Mesothelial cell of epicardium (in vitro differentiated cells): ENCODE results near the gene CCDC171. TPM values are rescaled to one million over a fixed set of nuclear protein-coding genes. Genes with fewer than 3 reads are reported as not detected.
A peak's percentile ranks its signal among the peaks of the same experiment; 100 is the strongest.

Experiments used
- DNase-seq, 2 experiments: peaks; one replicate each; pipeline ENCODE4 v3.0.0; 2021; ENCODE audit warnings: low spot score in 2 of 2; ENCODE audit not compliant: unreplicated experiment in 2 of 2
- H3K27ac Mint-ChIP-seq: 2 replicates; pipeline ENCODE4 v1.8.0; 2021; ENCODE audit warnings: mixed read lengths
- H3K27me3 Mint-ChIP-seq: 2 replicates; pipeline ENCODE4 v1.8.0; 2021; ENCODE audit warnings: low read depth, mixed read lengths
- H3K36me3 Mint-ChIP-seq: 2 replicates; pipeline ENCODE4 v1.8.0; 2021; ENCODE audit warnings: mixed read lengths
- H3K4me1 Mint-ChIP-seq: 2 replicates; pipeline ENCODE4 v1.8.0; 2021; ENCODE audit warnings: mixed read lengths
- H3K4me3 Mint-ChIP-seq: 2 replicates; pipeline ENCODE4 v1.8.0; 2021; ENCODE audit warnings: mild to moderate bottlenecking, moderate library complexity, mixed read lengths
- H3K9me3 Mint-ChIP-seq: 2 replicates; pipeline ENCODE4 v1.8.0; 2021; ENCODE audit warnings: mixed read lengths
- total RNA-seq: library from RNA; stranded (reverse); gene quantifications from 3 replicates; pipeline ENCODE4 v1.2.1, GENCODE V29; 2021
- TF ChIP-seq, protein P1 (sequence below): fragments of 200-600 bp; sonication (generic); IDR thresholded peaks from one replicate; pipeline ENCODE4 v1.5.0; 2021; ENCODE audit warnings: antibody characterized with exemption; ENCODE audit not compliant: unreplicated experiment

The CCDC171 gene
- total RNA-seq, result 7.3 to 9.8 TPM (median 8.3 TPM) in 3 replicates

DNA sequence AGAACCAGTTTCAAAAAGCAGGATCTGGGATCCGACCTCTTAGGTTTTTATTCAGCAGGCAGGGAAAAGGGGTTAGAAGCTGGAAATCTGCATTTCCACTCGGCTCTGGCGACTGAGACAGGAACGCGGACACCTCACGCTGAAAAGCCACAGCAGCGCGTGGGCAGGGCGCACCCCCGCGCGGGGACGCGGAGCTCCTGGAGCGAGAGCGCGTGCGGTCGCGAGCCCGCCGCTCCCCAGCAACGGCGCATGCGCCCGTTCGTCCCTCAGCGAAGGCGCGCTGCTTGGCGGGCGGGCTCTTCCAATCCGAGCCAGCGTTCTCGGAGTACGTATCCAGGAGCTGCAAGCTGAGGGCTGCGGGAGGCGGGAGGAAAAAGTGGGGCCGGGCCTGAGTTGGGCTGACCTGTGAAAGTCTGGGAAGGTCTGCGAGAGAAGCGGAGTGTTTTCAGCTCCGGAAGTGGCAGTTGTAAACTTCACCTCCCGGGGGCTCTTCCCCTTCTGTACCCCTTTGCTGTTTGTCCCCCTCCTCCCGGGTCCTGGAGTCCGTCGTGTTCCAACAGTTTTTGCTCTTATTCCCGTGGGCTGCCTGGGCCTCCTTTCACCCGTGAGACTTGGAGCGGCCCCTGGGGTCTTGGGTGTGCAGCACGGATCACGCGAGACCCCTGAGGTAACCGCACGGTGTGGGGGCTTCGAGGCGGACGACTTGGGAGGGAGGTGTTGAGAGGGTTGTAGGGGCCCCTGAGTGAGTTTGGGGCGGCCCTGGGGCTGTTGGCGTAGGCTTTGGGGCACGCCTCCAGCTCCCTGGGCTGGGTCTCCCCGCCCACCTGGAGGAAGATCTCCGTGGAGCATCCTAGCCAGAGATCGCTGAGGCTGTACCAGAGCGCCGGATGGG lies at the start of gene CCDC171:
Gene CCDC171 (plus strand): TSS at position 408 of the 892 bp plus-strand sequence. CDS start 11,046 bp downstream, outside the sequence.
- TF ChIP-seq, protein P1, sequence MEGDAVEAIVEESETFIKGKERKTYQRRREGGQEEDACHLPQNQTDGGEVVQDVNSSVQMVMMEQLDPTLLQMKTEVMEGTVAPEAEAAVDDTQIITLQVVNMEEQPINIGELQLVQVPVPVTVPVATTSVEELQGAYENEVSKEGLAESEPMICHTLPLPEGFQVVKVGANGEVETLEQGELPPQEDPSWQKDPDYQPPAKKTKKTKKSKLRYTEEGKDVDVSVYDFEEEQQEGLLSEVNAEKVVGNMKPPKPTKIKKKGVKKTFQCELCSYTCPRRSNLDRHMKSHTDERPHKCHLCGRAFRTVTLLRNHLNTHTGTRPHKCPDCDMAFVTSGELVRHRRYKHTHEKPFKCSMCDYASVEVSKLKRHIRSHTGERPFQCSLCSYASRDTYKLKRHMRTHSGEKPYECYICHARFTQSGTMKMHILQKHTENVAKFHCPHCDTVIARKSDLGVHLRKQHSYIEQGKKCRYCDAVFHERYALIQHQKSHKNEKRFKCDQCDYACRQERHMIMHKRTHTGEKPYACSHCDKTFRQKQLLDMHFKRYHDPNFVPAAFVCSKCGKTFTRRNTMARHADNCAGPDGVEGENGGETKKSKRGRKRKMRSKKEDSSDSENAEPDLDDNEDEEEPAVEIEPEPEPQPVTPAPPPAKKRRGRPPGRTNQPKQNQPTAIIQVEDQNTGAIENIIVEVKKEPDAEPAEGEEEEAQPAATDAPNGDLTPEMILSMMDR, result no peak
- Mint-ChIP-seq H3K27ac (peak within 1 kb of the TSS; percentile 96), H3K27me3 (peaks cover 6% of the 10 kb centered on the region), H3K9me3 (no peaks in the 10 kb centered on the region), H3K4me1 (peaks cover 16% of the 10 kb centered on the region), H3K4me3 (peak within 1 kb of the TSS; percentile 93), H3K36me3 (peaks cover 3% of the 10 kb centered on the region)
- DNase-seq, result peak; percentile 89 to 90

DNA sequence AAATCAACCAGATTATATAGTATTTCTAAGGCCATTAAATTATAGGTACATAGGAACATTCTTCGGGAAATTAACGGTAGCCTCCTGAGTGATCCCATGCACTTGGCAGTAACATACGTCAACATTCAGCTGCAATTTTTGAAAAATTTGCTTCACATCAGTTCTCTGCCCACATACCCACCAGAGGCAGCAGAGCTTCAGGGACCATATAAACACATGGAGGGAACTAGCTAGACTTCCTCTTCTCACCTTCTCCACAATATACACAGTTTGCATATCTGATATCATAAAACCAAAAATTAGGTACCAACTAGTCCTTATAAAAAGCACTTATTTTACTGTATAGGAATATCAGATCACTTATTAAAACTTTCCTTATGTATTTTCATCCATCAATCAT lies 46.9 kb upstream of the CCDC171 start:
- Mint-ChIP-seq H3K27me3 (no peaks in the 10 kb centered on the region), H3K4me1 (peaks cover 24% of the 10 kb centered on the region), H3K27ac (no peak overlapping the region), H3K4me3 (no peak overlapping the region), H3K9me3 (no peaks in the 10 kb centered on the region), H3K36me3 (peaks cover 27% of the 10 kb centered on the region)
- TF ChIP-seq, protein P1, result no peak
- no peak for DNase-seq

DNA sequence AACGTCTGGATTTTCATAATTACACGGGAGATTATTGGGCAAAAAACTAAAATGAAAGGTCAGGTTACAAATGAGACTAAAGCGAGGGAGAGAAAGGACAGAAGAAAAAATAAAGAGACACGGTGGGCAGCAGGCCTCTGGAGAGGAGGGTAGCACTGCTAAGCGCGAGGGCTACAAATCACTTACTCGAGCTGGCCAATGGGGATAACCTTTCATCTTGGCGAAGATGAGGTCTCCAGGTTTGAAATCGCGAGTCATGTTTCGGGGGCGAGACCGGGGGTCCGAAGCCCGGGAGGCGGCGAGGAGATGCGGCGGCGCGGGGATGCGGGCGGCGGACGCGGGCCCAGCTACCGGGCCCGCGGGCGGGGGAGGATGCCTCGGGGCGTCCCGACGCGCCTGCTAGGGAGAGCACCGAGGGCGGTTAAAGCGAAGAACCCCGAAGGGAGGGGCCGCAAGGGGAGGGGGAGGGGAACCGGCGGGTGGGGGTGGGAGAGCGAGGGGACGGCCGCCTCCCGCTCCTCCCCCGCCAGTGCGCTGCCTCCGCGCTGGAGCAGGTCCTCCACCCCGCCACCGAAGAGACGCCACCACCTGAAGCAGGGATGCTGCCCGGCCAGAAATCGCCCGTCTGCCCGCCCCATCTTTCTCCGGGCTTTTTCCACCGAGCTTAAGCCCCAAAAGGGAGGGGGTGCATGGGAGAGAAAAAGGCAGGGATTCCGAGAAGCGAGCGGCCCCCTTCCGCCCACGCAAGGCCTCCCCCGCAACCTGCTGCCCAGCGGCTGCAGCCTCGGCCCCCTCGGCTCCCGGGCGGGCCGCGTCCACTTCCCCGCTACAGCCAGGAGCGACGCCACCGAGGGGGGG lies 42.7 kb upstream of the CCDC171 start:
- Mint-ChIP-seq H3K27ac (peak overlapping the region; percentile 89), H3K36me3 (peaks cover 13% of the 10 kb centered on the region), H3K4me3 (peak overlapping the region; percentile 79), H3K4me1 (peaks cover 29% of the 10 kb centered on the region), H3K9me3 (no peaks in the 10 kb centered on the region), H3K27me3 (no peaks in the 10 kb centered on the region)
- DNase-seq, result peak in 1 of 2 experiments; percentile 46
- TF ChIP-seq, protein P1, result no peak

DNA sequence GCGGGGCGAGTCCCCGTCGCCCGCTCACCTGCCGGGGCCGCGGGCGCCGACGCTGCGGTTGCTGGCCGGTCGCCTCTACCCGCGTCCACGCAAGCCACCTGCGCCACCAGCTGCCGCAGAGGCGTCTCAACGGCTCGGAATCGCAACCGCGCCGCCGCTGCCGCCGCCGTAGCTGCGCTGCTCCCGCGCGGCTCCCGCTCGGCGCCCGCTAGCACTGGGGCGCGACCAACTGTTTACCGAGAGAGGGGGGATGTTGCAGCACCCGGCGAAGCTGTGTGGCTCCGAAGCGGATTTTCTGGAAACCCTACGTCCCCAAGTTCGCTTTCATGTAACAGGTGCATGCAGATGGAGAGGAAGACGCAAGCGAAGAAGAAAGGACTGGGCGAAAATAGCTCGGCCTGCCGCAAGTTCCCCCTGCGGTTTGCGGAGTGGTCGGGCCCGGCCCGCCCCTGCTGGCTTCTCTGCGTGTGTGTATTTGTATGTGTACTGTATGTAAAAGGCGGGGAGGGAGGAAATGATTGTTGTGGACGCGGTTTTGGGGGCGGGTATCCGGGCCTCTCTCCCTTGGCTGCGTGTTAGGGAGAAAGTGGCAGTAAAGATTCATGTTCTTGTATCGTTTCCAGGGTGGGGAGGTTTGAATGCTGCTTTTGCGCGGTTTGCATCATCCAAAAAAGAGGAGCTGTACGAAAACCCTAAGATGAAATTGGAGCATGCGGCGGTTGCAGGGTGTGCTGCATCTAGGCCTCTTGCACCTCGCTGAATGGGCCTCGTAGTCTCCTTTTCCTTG lies 41.9 kb upstream of the CCDC171 start, which contains the start of gene PSIP1:
Gene PSIP1 (minus strand): TSS at position 182 of the 787 bp plus-strand sequence. CDS start 782 bp downstream, outside the sequence.
- H3K4me3 Mint-ChIP-seq, result peak within 1 kb of the TSS; percentile 96
- H3K27ac Mint-ChIP-seq, result peak within 1 kb of the TSS; percentile 100
- no peaks in the 10 kb centered on the region for H3K9me3 Mint-ChIP-seq
- peak; percentile 64 to 84 for DNase-seq
- TF ChIP-seq, protein P1, result no peak
- H3K27me3 Mint-ChIP-seq, result no peaks in the 10 kb centered on the region
- peaks cover 9% of the 10 kb centered on the region for H3K36me3 Mint-ChIP-seq
- peaks cover 29% of the 10 kb centered on the region for H3K4me1 Mint-ChIP-seq

DNA sequence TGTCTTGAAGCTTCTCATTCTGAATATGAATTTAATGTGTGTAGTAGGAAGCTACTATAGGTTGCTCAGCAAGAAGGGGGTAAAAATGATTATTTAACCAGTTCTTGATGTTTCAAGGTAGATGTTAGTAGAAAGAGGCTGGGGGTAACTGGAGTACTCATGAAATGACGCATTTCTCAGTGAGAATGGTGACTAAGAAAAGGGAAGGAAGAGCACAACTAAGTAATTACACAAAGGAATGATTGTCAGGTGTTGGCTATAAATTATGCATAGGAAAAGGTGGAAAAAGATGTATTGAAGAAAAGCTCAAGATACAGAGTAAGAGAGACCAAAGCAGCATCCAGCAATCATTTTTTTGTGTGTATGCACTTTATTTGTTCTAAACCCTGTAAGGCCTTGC lies 40.6 kb upstream of the CCDC171 start:
- no peak for DNase-seq
- H3K4me3 Mint-ChIP-seq, result peak overlapping the region; percentile 16
- H3K27ac Mint-ChIP-seq, result peak overlapping the region; percentile 37
- peaks cover 29% of the 10 kb centered on the region for H3K4me1 Mint-ChIP-seq
- H3K27me3 Mint-ChIP-seq, result no peaks in the 10 kb centered on the region
- no peaks in the 10 kb centered on the region for H3K36me3 Mint-ChIP-seq
- TF ChIP-seq, protein P1, result no peak
- H3K9me3 Mint-ChIP-seq, result no peaks in the 10 kb centered on the region
